ENCODE data around the gene RASA3.

The RASA3 gene

GRCh38 chr13:113967729-113968462 is 164.5 kb downstream of the RASA3 start:
- DNase-seq (ENCODE audit: low read depth), result no peak

GRCh38 chr13:113967206-113967720 is 165.2 kb downstream of the RASA3 start:
- DNase-seq (ENCODE audit: low read depth), result no peak

- no peak for DNase-seq (ENCODE audit: low read depth)
Observed at GRCh38 chr13:113965968-113966884, 166.2 kb downstream of the RASA3 start.

- no peak for DNase-seq (ENCODE audit: low read depth)
Observed at GRCh38 chr13:113965383-113965874, 167.0 kb downstream of the RASA3 start.

GRCh38 chr13:113964251-113964995 is 168.0 kb downstream of the RASA3 start:
- DNase-seq (ENCODE audit: low read depth), result no peak

- DNase-seq (ENCODE audit: low read depth), result no peak
Observed at GRCh38 chr13:113963376-113963775, 169.0 kb downstream of the RASA3 start.

GRCh38 chr13:113962975-113963374 is 169.4 kb downstream of the RASA3 start:
- DNase-seq (ENCODE audit: low read depth), result no peak

- no peak for DNase-seq (ENCODE audit: low read depth)
Observed at GRCh38 chr13:113962386-113962785, 170.0 kb downstream of the RASA3 start.

GRCh38 chr13:113960276-113960948 is 172.0 kb downstream of the RASA3 start:
- DNase-seq (ENCODE audit: low read depth), result no peak

GRCh38 chr13:113959198-113959597 is 173.2 kb downstream of the RASA3 start:
- no peak for DNase-seq (ENCODE audit: low read depth)

GRCh38 chr13:113958373-113958772 is 174.1 kb downstream of the RASA3 start:
- DNase-seq (ENCODE audit: low read depth), result no peak

GRCh38 chr13:113956571-113956970 is 175.9 kb downstream of the RASA3 start:
- DNase-seq (ENCODE audit: low read depth), result no peak

GRCh38 chr13:113955691-113956090 is 176.7 kb downstream of the RASA3 start:
- DNase-seq (ENCODE audit: low read depth), result no peak

GRCh38 chr13:113955235-113955634 is 177.2 kb downstream of the RASA3 start:
- no peak for DNase-seq (ENCODE audit: low read depth)

GRCh38 chr13:113954046-113954835 is 178.2 kb downstream of the RASA3 start:
- no peak for DNase-seq (ENCODE audit: low read depth)

- no peak for DNase-seq (ENCODE audit: low read depth)
Observed at GRCh38 chr13:113953561-113953960, 178.9 kb downstream of the RASA3 start.

- no peak for DNase-seq (ENCODE audit: low read depth)
Observed at GRCh38 chr13:113952983-113953520, 179.4 kb downstream of the RASA3 start.

GRCh38 chr13:113952151-113952982 is 180.1 kb downstream of the RASA3 start:
- DNase-seq (ENCODE audit: low read depth), result no peak

- peak; percentile 6 for DNase-seq (ENCODE audit: low read depth)
Observed at GRCh38 chr13:113951246-113951999, 181.0 kb downstream of the RASA3 start.
